Measurements from ENCODE around the gene ASF1A. TPM values are rescaled to one million over a fixed set of nuclear protein-coding genes. Genes with fewer than 3 reads are reported as not detected.
A peak's percentile ranks its signal among the peaks of the same experiment; 100 is the strongest.

Gene ASF1A
- total and polyA plus RNA-seq, 9 of the 15 experiments (the other 6 are each of a cell fraction or from before 2014, with no cell fraction given): 31.5 to 45.3 (median 34.8) TPM

DNA sequence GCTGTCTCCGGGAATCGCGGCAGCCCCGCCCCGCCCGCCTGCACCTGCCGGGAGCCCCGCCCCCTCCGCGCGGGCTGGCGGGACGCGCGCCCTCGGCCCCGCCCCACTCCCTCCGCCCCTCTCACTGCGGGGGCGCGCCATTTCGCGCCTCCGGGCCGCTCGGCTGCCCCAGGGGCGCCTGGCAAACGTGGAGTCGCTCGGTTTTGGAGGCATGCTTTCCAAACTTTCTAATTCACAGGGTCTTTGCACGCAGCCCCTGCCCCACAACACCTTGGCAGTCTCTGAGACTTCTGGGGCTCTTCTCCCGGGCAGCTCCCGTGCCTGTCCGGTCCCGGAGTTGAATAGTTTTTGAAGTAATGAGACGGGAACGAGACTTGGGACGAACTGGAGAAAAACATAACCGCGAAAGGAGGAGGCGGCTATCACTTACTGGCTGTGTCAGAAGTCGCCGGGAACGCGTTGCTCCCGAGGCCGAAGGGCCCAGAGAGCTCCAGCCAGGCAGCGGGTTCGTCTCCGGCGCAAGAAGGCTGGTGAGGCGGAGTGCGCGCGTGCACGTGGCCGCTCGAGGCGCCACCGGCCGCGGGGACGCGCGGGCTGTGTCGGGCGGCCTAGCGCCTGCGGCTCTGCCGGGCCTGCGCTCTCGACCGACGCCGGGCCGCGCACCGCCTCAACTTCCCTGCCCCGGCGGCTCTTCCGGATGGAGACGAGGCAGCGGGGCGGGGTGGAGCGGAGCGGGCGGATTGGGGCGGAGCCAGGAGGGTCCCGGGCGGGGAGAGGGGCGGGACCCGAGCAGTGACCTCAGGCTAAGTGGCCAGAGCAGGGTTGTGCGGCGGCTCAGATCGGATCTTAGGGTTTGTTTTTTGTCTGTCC, 40.7 kb downstream of the ASF1A start, which contains the start of gene MCM9 (continued):
- TF ChIP-seq, protein P1, sequence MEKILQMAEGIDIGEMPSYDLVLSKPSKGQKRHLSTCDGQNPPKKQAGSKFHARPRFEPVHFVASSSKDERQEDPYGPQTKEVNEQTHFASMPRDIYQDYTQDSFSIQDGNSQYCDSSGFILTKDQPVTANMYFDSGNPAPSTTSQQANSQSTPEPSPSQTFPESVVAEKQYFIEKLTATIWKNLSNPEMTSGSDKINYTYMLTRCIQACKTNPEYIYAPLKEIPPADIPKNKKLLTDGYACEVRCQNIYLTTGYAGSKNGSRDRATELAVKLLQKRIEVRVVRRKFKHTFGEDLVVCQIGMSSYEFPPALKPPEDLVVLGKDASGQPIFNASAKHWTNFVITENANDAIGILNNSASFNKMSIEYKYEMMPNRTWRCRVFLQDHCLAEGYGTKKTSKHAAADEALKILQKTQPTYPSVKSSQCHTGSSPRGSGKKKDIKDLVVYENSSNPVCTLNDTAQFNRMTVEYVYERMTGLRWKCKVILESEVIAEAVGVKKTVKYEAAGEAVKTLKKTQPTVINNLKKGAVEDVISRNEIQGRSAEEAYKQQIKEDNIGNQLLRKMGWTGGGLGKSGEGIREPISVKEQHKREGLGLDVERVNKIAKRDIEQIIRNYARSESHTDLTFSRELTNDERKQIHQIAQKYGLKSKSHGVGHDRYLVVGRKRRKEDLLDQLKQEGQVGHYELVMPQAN (IDR thresholded peaks at IDR 0.05; ENCODE audit: borderline replicate concordance): peak; percentile 67; the same call in 1 of the 2 replicates
- TF ChIP-seq SMAD1 (IDR thresholded peaks at IDR 0.05; ENCODE audit: low read depth, low read length, partially characterized antibody) (peak; percentile 51), IRF2 (CRISPR knock-in tag; IDR thresholded peaks at IDR 0.05) (no peak), SRSF1 (IDR thresholded peaks at IDR 0.05; ENCODE audit: low read depth, low read length) (no peak), ATF1 (CRISPR knock-in tag; IDR thresholded peaks at IDR 0.05) (no peak), ATF1 (tag; IDR thresholded peaks at IDR 0.05) (peak; percentile 51), SPI1 (IDR thresholded peaks at IDR 0.05; ENCODE audit: borderline replicate concordance, low read depth, low read length) (peak; percentile 31; the same call in 1 of the 2 replicates), CAMTA2 (CRISPR knock-in tag; conservative IDR thresholded peaks at IDR 0.05) (no peak), ZFP30 (CRISPR knock-in tag; IDR thresholded peaks at IDR 0.05; ENCODE audit: borderline replicate concordance) (no peak), MAX (CRISPR knock-in tag; IDR thresholded peaks at IDR 0.05) (peak; percentile 81), ZC3H4 (CRISPR knock-in tag; IDR thresholded peaks at IDR 0.05; ENCODE audit: borderline replicate concordance) (no peak), ARID2 (IDR thresholded peaks at IDR 0.05) (no peak), RBFOX2 (IDR thresholded peaks at IDR 0.05; ENCODE audit: low read depth, low read length) (peak; percentile 95), MTA1 (IDR thresholded peaks at IDR 0.05; ENCODE audit: borderline replicate concordance) (no peak), TCF3 (CRISPR knock-in tag; IDR thresholded peaks at IDR 0.05) (no peak), NFXL1 (CRISPR knock-in tag; IDR thresholded peaks at IDR 0.05) (0 out of 2 replicates have a peak, but pooled peaks have one; percentile 30), CREM (IDR thresholded peaks at IDR 0.05; ENCODE audit: low read depth) (peak; percentile 72), POLR2A (conservative IDR thresholded peaks at IDR 0.05) (peak; percentile 90), ARID3A (IDR thresholded peaks at IDR 0.05; ENCODE audit: borderline replicate concordance, low read depth, low read length) (no peak), CC2D1A (IDR thresholded peaks at IDR 0.05) (no peak; the same call in 1 of the 2 replicates), POLR2G (IDR thresholded peaks at IDR 0.05; ENCODE audit: low read depth, low read length) (peak; percentile 95), ARID3B (CRISPR knock-in tag; IDR thresholded peaks at IDR 0.05; ENCODE audit: borderline replicate concordance) (no peak), CHD1 (IDR thresholded peaks at IDR 0.05; ENCODE audit: low read length) (no peak), CCAR2 (IDR thresholded peaks at IDR 0.05; ENCODE audit: low read depth, low read length) (no peak), NBN (IDR thresholded peaks at IDR 0.05; ENCODE audit: low read depth) (no peak)
